ENCODE results near the gene RAPH1.

- no peak for TF ChIP-seq CTCF (conservative IDR thresholded peaks at IDR 0.05; ENCODE audit: low read depth, low read length)
- TF ChIP-seq EZH2 (IDR thresholded peaks at IDR 0.05; ENCODE audit: low read length, unreplicated experiment), result no peak
Measured at GRCh38 chr2:203346612-203347011, 188.5 kb downstream of the RAPH1 start.
